Peyer's patch (tissue), 4 donors: ENCODE results near the gene MED15.

Experiments
- CTCF ChIP-seq, 6 experiments: fragments of 450-650 bp in 4 of 6; fragments of 200-600 bp in 2 of 6; sonication (generic) in 1 of 6; IDR thresholded peaks; one replicate each; pipeline ENCODE4 v1.5.1; 2017 to 2019; ENCODE audit warnings: antibody characterized with exemption in 6 of 6, mild to moderate bottlenecking in 3 of 6, moderate library complexity in 1 of 6
- POLR2A ChIP-seq, 2 donors: fragments of 450-650 bp; IDR thresholded peaks; one replicate each; pipeline ENCODE4 v1.5.1; 2017; ENCODE audit warnings: antibody characterized with exemption in 2 of 2, mild to moderate bottlenecking in 2 of 2, moderate library complexity in 2 of 2

DNA sequence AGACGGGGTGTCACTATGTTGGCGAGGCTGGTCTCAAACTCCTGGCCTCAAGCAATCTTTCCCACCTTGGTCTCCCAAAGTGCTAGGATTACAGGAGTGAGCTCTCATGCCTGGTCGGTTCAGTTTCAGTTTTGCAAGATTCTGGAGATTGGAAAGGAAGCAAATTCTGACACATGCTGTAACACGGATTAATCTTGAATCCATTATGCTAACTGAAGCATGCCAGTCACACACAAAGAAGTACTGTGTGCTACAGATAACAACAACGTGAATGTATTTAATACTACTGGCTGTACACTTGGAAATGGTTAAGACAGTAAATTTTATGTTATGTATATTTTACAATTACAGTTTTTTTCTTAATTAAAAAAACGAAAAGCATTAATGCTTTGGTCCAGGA is 107.6 kb downstream of the MED15 start:
- no peak for TF ChIP-seq POLR2A (IDR thresholded peaks at IDR 0.05)
- TF ChIP-seq CTCF (IDR thresholded peaks at IDR 0.05) = no peak
